MM.1S (cell line): Measurements from ENCODE around the gene CMTM2.
"Not testable (repeated sequence)": the region's sequence is repeated elsewhere in the genome, so short reads cannot be mapped to it uniquely, and the experiment has no call there.

Source experiments
- DNase-seq: peaks from one replicate; pipeline ENCODE4 v3.0.0-alpha.2; 2015
- H2AFZ ChIP-seq: fragments of 300-600 bp; sonication (generic); 2 replicates; pipeline ENCODE4 v1.6.0; 2016; ENCODE audit warnings: antibody characterized with exemption, low read length
- H3F3A ChIP-seq: fragments of 300-600 bp; sonication (generic); 2 replicates; pipeline ENCODE4 v1.6.1; 2016; ENCODE audit warnings: mild to moderate bottlenecking, antibody characterized with exemption, low read length, moderate library complexity, mixed read lengths; ENCODE audit not compliant: insufficient read depth
- H3K27ac ChIP-seq: fragments of 300-600 bp; sonication (generic); 2 replicates; pipeline ENCODE4 v1.5.1; 2016; ENCODE audit warnings: mild to moderate bottlenecking, low read length
- H3K27me3 ChIP-seq: fragments of 300-600 bp; sonication (generic); replicated peaks from 2 replicates; pipeline ENCODE4 v1.6.0; 2016; ENCODE audit warnings: low read length; ENCODE audit not compliant: insufficient read depth
- H3K36me3 ChIP-seq: fragments of 300-600 bp; sonication (generic); replicated peaks from 2 replicates; pipeline ENCODE4 v1.6.1; 2016; ENCODE audit warnings: mild to moderate bottlenecking, low read length, mixed read lengths; ENCODE audit not compliant: insufficient read depth
- H3K4me1 ChIP-seq: fragments of 300-600 bp; sonication (generic); 2 replicates; pipeline ENCODE4 v1.6.1; 2016; ENCODE audit warnings: low read length, mixed read lengths
- H3K4me2 ChIP-seq: fragments of 300-600 bp; sonication (generic); 2 replicates; pipeline ENCODE4 v1.6.0; 2016; ENCODE audit warnings: low read depth, low read length
- H3K4me3 ChIP-seq: fragments of 300-600 bp; sonication (generic); 2 replicates; pipeline ENCODE4 v1.5.1; 2016; ENCODE audit warnings: low read length, mixed read lengths
- H3K79me2 ChIP-seq: fragments of 300-600 bp; sonication (generic); 2 replicates; pipeline ENCODE4 v1.6.1; 2016; ENCODE audit warnings: mixed run types, low read length, mixed read lengths
- H3K9ac ChIP-seq: fragments of 300-600 bp; sonication (generic); 2 replicates; pipeline ENCODE4 v1.6.1; 2016; ENCODE audit warnings: low read length, mixed read lengths
- H3K9me2 ChIP-seq: fragments of 300-600 bp; sonication (generic); replicated peaks from 2 replicates; pipeline ENCODE4 v1.6.1; 2016; ENCODE audit warnings: mild to moderate bottlenecking, low read length, mixed read lengths; ENCODE audit not compliant: insufficient read depth
- H3K9me3 ChIP-seq: fragments of 300-600 bp; sonication (generic); replicated peaks from 2 replicates; pipeline ENCODE4 v1.6.1; 2016; ENCODE audit warnings: mild to moderate bottlenecking, low read length, mixed read lengths; ENCODE audit not compliant: insufficient read depth
- H4K20me1 ChIP-seq: fragments of 300-600 bp; sonication (generic); 2 replicates; pipeline ENCODE4 v1.6.1; 2016; ENCODE audit warnings: mild to moderate bottlenecking, low read length, moderate library complexity, mixed read lengths; ENCODE audit not compliant: insufficient read depth
- CTCF ChIP-seq: fragments of 300-600 bp; sonication (generic); IDR thresholded peaks from 2 replicates; pipeline ENCODE4 v1.5.1; 2016; ENCODE audit warnings: antibody characterized with exemption, low read length, mixed read lengths
- EZH2 ChIP-seq: fragments of 300-600 bp; sonication (generic); optimal IDR thresholded peaks from 2 replicates; pipeline ENCODE3; 2017; ENCODE audit warnings: low read depth, mild to moderate bottlenecking, antibody characterized with exemption, low read length, mixed read lengths
- EZH2phosphoT487 ChIP-seq: fragments of 300-600 bp; sonication (generic); IDR thresholded peaks from 2 replicates; pipeline ENCODE4 v1.6.1; 2018; ENCODE audit warnings: antibody characterized with exemption, low read length

Gene CMTM2

GRCh38 chr16:66609139-66609510 is 29.9 kb downstream of the CMTM2 start:
- H3K9me2 ChIP-seq: no peaks in the 10 kb centered on the region
- H3K79me2 ChIP-seq: no peaks in the 10 kb centered on the region
- H3K4me2 ChIP-seq: no peak overlapping the region
- H3F3A ChIP-seq: 0 out of 2 replicates have a peak, but pooled peaks cover 2% of the 10 kb centered on the region
- no peaks in the 10 kb centered on the region for H4K20me1 ChIP-seq
- TF ChIP-seq CTCF (no peak), EZH2 (no peak), EZH2phosphoT487 (no peak)
- no peak overlapping the region for H2AFZ ChIP-seq
- H3K9me3 ChIP-seq: no peaks in the 10 kb centered on the region
- no peak for DNase-seq
- H3K4me1 ChIP-seq: peaks cover 6% of the 10 kb centered on the region
- H3K27me3 ChIP-seq: no peaks in the 10 kb centered on the region
- no peak overlapping the region for H3K4me3 ChIP-seq
- H3K27ac ChIP-seq: no peak overlapping the region
- no peak overlapping the region for H3K9ac ChIP-seq
- H3K36me3 ChIP-seq: no peaks in the 10 kb centered on the region

DNA sequence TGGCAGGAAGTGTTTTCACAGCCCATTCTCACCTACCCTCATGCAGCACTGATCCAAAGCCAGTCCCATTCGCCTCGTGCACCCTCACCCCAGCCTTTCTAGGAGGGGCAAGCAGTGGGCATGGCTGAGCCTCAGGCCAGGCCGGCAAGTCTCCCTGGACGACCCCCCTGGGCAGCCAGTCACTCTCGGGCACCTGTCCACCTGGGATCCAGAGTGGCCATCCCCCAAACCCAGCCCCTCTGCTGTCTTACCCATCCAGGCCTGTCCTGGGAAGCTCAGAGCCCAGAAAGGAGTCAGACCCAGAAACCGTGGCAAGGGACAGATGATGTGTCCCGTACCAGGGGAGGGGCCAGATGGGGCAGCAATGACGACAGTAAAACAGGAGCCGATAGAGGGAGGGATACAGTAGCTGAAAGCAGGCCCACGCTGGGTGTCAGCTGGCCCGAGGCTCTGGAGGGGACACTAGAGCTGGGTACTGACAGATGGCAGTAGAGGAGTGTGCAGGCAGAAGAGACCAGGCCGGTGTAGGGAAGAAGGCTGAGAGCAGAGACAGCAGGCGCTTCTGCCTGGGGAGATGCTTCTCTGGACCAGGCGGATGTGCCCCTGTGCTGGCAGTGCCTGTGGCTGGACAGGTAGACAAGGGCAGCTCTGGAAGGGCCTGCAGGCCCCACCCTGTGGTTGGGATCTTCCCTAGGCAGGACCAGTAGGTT is 31.0 kb downstream of the CMTM2 start:
- Histone ChIP-seq H3F3A (no peaks in the 10 kb centered on the region), H3K4me3 (no peak overlapping the region), H3K27ac (no peak overlapping the region), H3K4me1 (peaks cover 6% of the 10 kb centered on the region), H2AFZ (no peak overlapping the region), H3K79me2 (no peaks in the 10 kb centered on the region), H3K4me2 (no peak overlapping the region), H3K9me3 (no peaks in the 10 kb centered on the region), H3K36me3 (no peaks in the 10 kb centered on the region), H3K9ac (no peak overlapping the region), H4K20me1 (no peaks in the 10 kb centered on the region), H3K9me2 (no peaks in the 10 kb centered on the region), H3K27me3 (no peaks in the 10 kb centered on the region)
- no peak for TF ChIP-seq EZH2phosphoT487
- TF ChIP-seq CTCF: no peak
- no peak for TF ChIP-seq EZH2
- no peak for DNase-seq

- H3K4me1 ChIP-seq, H3K27ac ChIP-seq, H3K9me3 ChIP-seq, H3K9ac ChIP-seq, H3K27me3 ChIP-seq, DNase-seq, H3K79me2 ChIP-seq, H3F3A ChIP-seq, H3K36me3 ChIP-seq, H3K4me2 ChIP-seq, H3K4me3 ChIP-seq, H3K9me2 ChIP-seq, H2AFZ ChIP-seq, H4K20me1 ChIP-seq: not testable (repeated sequence)
Measured at GRCh38 chr16:66611911-66612310, 32.6 kb downstream of the CMTM2 start.

DNA sequence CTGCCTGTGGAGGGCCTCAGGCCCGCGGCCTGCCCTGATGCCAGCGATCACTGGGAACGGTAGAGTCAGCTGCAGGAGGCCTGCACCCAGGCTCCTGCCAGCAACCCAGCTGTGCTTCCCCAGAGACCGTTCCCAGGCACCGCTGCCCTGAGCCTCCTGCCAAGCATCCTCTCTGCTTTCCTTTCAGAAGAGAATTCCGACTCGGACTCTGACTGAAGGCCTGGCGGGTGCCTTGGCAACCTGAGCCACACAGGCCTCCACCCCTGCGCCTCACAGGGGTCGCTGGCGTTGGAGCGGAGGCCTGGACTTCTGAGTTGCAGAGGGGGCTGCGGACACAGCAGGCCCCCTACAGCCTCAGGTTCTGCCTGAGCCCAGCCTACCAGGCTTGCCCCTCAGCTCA is 33.2 kb downstream of the CMTM2 start:
- Histone ChIP-seq H3F3A (no peaks in the 10 kb centered on the region), H3K9me3 (no peaks in the 10 kb centered on the region), H3K9ac (no peak overlapping the region), H3K79me2 (no peaks in the 10 kb centered on the region), H4K20me1 (no peaks in the 10 kb centered on the region), H3K27ac (no peak overlapping the region), H3K4me2 (no peak overlapping the region), H3K9me2 (no peaks in the 10 kb centered on the region), H3K36me3 (no peaks in the 10 kb centered on the region), H3K27me3 (no peaks in the 10 kb centered on the region), H2AFZ (no peak overlapping the region), H3K4me3 (no peak overlapping the region), H3K4me1 (peaks cover 6% of the 10 kb centered on the region)
- no peak for TF ChIP-seq EZH2phosphoT487
- no peak for TF ChIP-seq CTCF
- TF ChIP-seq EZH2: no peak
- DNase-seq: no peak
